SIG-M5 (cell line): ENCODE measurements around the gene NAGPA.

Experiments
- DNase-seq: peaks from one replicate; lab custom pipeline; 2025; lab: John Stamatoyannopoulos, UW

Gene NAGPA

DNA sequence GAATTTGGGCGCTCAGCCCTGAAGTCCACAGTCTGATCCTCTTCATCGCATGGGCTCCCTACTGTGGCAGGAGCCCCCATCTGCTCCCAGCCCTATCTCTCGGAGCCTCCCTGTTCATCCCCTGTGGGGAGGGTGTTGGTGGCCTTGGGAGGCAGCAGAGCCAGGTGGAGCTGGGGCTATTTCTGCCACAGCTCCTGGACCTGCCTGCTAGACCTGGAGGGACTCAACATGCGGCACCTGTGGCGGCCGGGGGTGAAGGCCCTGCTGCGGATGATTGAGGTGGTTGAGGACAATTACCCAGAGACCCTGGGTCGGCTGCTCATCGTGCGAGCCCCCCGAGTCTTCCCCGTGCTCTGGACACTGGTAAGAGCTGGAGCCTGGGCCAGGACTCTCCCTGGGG, 30.5 kb downstream of the NAGPA start:
- no peak for DNase-seq

DNA sequence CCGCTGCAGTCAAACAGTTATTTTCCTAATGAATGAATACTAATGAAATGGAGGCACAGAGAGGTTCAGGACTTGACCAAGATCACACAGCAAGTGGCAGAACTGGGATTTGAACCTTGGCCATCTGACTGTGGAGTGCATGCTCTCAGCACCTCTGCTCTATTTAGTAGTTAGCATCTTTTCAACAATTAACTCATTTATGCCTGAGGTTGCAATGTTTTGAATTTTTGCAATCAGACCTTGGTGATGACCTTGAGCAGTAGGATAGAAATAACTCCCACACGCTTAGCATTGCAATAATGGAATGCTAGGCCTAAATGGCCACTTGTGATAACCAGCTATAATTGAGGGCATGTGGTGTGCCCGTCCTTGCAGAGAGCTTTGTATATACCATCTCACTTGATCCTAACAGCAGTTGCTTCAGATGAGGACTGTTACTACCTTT, 31.0 kb downstream of the NAGPA start:
- no peak for DNase-seq

DNA sequence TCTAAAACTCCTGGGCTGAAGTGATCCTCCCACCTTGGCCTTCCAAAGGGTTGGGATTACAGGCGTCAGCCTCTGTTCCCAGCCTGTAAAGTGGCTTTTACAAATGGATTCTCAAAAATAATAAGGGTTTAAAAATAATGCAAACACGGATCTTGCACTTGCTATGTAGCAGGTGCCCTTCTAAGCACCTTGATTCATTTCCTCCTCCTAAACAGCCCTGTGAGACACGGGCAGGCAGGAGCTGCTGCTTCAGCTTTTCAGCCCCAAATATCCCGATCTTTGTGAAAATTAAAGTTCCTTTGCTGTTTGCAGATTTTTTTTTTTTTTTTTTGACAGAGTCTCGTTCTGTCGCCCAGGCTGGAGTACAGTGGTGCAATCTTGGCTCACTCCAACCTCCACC, 31.7 kb downstream of the NAGPA start:
- no peak for DNase-seq

DNA sequence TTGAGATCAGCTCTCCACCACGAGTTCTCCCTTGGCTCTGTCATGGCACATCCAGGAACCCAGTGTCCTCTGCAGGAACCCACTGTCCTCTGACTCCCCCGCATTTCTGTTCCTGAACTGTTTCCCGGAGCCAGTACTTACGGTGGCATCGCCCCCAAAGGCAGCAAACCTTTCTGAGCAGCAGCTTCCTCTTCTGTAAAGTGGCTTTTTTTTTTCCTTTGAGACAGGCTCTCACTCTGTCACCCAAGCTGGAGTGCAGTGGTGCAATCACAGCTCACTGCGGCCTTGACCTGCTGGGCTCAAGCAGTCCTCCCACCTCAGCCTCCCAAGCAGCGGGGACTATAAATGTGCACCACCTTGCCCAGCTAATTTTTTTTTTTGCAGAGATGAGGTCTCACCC, 32.2 kb downstream of the NAGPA start:
- DNase-seq = no peak

DNA sequence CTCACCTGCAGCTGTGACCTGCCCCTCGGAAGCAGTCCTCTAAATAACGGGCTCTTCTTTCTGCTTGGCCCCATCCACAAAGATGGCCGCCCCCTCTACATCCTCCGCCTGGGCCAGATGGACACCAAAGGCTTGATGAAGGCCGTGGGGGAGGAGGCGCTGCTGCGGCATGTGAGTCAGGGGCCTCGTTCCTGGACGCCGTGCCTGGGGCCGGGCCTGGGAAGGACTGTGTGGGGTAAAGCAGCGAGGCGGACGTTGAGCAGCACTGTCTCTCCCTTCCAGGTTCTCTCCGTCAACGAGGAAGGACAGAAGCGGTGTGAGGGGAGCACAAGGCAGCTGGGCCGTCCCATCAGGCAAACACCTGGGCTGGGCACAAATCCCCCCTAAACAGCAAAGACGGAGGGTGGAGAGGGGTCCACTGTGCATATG, 33.1 kb downstream of the NAGPA start:
- no peak for DNase-seq

DNA sequence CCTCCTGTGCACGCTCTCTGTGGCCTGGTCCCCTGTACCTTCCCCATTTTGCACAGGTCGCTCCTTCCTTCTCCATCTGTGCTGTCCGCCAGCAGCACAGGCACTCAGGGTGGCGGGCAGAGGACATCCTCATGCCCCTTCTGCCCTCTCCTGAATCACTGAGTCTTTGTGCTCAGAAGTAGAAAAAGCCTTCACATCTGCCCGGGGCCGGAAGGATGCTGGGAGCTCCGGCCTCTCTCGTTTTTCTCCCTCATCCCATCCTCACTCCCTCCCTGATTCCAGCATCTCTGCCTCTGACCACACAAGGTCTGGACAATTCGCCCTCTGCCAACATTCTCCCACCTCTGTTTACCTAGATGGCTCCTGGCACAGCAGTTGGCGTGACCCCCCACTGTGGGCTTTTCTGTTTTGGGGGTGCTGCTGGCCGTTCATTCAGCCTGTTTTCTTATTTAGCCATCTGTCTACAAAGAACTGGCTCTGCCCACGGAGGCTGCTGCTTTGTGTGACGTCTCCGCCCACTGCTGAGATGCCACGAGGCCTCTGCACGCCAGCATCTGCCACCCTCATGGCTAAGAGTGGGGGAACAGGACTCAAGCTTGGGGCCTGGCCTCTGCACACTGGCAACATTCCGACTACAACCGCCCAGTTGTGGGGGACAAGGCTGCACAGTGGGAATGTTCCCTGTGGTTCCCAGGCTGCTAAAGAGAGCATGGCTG, 38.9 kb downstream of the NAGPA start:
- no peak for DNase-seq

DNA sequence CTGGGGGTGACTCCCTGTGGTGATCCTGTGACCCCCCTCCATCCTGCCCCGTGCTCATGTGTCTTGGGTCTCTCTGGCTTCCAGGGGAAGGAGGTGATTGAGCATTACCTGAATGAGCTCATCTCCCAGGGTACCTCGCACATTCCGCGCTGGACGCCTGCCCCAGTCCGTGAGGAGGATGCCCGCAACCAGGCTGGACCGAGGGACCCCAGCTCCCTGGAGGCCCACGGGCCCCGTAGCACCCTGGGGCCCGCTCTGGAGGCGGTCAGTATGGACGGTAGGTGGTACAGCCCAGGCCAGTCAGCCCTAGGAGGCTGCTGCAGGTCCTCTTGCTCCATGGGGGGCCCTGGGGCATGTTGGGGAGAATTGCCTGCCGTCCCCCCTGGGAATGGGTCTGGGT, 42.0 kb downstream of the NAGPA start:
- no peak for DNase-seq

DNA sequence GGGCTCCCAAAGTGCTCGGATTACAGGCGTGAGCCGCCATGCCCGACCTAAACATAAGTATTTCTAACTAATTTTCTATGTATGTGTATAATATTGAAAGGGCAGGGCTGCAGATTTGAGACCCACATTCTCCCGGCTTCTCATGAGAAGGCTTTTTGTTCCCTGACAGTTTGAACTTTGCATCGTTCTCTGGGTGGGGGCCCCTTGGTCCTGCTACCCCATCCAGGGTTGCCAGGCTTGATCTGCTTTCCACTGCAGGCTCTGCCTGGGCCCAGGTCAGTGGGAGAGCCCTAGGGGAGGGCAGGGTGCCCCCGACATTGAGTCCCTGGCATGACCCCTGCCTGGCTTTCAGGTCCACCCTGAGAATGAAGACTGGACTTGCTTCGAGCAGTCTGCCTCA, 43.3 kb downstream of the NAGPA start:
- DNase-seq = no peak

DNA sequence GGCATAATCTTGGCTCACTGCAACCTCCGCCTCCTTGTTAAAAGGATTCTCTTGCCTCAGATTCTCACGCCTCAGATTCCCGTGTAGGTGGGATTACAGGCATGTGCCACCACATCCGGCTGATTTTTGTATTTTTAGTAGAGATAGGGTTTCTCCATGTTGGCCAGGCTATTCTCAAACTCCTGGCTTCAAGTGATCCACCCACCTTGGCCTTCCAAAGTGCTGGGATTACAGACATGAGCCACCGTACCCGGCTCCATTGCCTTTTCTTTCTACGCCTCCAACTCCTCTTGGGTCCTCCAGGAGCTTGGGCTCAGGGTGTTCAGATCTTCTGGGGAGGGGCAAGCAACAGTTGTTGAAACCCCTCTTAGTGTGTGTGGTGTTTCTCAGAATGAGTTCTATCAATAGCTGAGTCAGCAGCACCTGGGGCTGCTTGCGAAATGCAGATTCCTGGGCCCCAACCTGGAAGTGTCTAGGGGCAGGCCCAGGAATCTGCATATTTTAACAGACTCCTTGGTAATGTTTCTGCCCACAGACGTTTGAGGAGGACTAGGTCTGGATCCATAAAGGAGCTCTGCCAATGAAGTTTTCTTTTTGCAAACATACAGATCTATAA, 44.2 kb downstream of the NAGPA start:
- no peak for DNase-seq

DNA sequence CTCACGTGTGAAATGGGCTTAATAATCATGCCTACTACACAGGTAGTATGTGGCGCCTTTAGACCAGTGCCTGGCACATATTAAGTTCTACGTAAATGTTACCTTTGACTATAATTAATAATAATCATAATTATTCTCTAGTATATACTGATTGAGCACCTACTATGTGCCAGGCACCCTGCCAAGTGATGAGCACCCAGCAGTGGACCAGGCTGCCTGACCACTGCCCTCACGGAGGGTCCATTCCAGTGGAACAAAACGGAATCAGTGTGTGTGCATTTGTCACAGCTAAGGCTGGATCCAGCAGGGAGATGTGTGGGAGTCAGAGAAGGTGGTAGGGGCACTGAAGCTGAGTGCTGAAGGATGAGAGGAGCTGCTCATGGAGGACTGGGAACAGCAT, 45.1 kb downstream of the NAGPA start:
- DNase-seq = no peak

DNA sequence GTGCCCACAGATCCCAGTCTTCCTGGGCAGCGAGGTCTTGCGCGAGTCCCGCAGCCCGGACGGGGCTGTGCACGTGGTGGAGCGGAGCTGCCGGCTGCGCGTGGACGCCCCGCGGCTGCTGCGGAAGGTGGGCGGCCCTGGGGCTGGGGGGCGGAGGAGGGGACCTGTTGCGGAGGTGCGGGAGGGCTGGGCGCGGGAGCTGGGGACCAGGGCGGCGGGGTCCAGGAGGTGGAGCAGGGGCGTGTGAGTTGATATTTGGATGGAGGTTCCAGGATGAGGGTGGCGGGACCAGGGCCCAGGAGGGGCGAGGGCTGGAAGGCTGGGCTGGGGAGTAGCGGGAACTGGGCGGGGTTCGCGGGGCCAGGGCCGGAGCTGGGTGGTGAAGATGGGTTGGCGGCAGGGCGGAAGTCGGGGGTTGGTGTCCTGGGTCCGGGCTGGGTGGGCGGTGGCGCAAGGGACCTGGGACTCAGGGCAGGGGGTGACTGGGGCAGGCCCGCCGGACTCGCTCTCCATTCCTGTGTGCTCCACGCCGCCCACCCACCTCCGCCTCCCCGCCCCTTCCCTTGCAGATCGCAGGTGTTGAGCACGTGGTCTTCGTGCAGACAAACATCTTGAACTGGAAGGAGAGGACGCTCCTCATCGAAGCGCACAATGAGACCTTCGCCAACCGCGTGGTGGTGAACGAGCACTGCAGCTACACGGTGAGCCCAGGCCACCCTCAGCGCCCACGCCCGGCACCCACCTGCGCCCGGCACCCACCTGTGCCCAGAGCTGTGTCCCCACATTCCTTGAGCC, 46.0 kb downstream of the NAGPA start:
- DNase-seq = no peak

DNA sequence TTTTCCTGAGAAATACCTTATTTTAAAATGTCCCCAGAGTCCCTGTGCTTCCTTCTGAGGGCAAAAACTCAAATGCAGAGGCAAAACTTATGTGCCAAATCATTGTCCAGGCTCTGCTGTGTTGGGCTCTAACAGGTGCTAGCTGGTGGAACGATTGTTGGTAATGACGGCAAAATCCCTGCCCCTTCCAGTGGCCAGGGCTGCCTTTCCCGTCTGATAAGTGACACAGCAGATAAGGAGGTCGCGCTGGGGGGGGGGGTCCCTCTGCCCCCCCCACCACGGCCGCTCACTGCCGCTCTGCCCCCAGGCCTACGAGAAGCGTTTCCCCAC, 46.5 kb downstream of the NAGPA start:
- DNase-seq = no peak

DNA sequence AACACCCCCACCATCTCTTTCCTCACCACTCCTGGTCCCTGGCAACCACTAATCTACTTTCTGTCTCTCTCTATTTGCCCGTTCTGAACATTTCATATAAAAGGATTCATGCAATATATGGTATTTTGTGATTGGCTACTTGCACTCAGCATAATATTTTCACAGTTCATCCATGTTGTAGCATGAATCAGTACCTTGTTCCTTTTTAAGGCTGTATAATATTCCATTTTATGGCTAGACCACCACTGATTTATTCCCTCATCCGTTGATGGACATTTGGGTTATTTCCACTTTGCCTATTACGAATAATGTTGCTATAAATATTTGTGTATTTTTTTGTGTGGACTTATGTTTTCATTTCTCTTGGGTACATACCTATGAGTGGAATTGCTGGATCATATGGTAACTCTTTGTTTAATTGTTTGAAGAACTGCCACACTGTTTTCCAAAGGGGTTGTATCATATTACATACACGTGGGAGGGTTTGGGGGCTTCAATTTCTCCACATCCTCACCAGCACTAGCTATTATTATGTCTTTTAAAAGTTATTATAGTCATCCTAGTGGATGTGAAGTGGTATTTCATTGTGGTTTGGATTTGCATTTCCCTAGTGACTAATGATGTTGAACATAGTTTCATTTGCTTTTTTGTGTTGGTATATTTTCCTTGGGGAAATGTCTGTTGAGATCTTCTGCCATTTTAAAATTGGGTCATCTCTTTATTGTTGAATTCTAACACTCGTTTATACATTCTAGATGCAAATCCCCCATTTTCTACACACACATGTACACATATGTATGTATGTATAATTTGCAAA, 49.4 kb downstream of the NAGPA start:
- no peak for DNase-seq

DNA sequence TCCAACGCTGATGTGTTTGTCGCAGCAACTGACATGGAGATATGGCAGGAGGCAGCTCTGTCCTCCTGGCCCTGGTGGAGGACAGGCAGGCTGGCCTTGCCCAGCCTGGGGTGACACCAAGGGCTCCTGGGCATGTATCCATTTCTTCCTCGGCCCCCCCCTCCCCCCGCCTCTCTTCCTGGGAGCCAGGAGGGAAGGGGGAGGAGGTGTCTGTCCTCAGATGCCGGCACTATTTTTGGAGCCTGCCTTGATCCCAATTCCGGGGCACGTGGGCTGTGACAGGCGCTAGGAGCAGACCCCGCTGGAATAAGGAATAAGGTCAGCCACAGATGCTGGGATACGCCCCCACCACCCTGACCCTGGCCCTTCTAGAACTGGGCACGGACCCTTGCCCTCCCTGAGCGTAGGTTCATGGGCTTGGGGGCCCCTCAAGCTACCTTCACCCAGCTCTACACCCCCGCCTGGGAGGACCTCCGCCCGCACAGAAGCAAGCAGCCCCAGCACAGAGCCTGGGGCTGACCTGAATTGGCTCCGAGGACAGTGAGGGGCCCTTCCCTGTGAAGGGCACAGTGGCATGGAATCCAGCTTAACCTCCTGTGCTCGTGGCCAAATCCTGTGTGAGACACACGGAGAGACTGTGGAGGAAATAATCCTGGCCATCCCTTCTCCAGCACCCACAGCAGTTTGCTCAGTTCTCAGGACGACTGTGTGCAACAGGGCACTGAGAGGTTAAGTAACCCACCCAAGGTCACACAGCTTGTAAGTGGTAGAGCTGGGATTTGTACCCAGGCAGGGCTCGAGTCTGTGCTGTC, 51.5 kb downstream of the NAGPA start:
- no peak for DNase-seq

DNA sequence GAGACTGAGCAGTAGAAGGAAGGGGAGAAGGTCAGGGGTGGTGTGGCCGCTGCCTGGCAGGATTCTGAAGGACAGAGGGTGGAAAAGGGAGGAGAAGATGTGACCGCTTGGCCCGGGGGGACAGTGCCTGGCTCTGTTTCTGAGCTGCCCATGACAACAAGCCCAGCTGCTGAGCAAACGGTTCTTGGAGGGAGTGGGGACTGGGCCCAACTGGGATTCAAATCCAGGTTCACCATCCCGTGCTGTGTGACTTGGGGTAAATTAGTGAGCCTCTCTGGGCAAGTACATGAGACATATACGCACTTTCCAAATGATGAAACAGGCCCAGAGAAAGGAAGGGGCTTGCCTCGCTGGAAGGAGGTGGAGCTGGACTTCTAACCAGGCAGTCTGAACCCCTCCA, 52.3 kb downstream of the NAGPA start:
- no peak for DNase-seq

DNA sequence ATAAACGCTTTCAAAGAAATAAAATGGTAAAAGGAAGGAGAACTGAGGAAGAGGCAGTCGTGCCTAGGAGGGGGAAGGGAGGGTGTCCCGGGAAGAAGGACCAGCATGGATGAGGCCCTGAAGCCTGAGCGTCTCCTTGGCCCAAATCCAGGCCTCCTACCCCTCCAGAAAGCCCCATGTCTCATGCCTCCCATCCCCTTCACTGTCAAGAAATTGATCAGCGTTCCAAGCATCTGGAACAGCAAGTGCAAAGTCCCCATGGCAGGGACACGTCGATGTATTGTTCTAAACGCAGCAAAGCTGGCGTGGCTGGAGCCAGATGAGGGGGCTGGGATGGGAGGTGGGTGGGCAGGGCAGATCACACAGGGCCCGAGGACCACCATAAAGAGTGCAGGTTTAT, 53.0 kb downstream of the NAGPA start:
- no peak for DNase-seq

DNA sequence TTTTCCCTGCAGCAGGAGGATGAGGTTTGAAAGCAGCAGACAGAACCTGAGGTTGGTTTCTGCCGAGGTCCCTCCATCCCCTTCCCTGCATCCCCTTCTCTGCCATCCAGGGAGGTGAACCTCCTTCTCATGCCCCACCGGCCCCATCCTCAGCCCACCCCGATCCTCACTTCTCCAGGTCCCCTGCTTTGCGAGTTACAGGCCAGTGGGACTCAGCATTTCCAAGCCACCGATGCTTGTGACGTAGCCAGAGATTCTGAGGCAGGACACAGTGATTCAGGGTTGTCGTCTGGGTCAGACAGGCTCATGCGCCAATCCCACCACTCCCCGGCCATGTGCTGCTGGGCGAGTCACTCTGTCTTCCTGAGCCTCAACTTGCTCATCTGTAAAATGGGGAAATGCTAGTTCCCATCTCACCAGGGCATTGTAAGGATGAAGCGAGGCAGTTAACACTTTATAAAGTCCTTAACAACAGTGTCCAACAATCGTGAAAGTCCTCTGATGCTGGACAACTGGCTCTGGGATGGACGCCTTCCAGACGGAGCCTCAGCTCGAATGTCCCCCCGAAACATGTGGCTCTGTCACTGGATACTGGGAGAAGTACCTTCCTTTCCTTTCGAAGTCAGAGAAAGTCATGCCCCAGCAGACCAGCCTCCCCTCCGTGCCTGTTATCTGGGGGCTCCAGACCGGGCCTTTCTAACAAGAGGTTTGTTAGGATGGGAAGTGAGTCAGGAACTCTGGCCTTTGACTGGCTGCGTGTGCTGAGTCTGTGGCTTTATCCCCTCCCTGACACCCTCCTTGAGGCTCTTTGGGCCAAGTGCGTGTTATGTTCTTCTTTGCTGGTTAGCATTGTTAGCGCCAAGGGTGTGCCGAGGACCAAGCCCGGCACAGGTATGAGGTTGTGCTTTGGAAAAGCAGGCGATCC, 53.7 kb downstream of the NAGPA start:
- no peak for DNase-seq

DNA sequence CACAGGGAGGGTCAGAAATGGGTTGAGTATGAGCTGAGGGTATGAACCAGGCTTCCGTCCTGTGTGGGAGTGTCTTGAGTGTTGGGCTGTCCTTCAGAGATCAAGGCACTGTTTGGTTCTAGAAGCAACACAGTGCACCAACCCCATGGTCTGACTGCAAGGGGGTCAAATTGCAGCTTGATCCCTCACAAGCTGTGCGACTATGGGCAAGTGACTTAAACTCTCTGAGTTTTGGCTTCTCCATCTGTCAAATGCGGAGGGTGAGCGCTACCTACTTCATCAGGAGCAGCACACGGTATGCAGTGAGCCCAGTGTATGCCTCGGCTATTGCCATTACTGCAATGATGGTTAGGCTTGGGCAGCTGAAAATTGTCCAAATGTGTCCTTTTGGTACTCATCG, 54.6 kb downstream of the NAGPA start:
- no peak for DNase-seq

DNA sequence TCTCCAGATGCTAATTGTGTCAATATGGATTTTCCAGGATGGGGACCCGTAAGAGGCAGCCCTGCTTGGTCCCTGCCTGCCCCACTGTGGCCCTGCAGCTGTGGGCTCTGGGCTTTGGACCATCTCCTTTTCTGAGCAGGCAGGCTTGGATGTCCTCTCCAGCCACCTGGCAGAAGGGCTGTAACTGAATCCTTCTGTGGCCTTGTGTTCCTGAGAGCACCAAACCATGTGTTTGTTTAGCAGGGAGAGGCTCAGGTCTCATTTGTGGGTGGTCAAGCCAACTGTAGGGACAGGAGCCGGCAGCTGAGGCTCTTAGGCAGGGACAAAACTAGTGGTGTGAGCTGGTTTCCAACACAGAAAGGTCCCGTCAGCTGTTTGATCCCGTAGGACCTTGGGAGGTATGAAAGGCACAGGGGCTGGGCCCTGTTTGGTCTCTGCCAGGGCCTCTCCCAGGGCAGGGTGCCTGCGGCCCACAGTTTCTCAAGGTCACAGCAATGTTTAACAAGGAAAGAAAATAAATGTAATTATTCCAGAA, 57.1 kb downstream of the NAGPA start:
- no peak for DNase-seq

DNA sequence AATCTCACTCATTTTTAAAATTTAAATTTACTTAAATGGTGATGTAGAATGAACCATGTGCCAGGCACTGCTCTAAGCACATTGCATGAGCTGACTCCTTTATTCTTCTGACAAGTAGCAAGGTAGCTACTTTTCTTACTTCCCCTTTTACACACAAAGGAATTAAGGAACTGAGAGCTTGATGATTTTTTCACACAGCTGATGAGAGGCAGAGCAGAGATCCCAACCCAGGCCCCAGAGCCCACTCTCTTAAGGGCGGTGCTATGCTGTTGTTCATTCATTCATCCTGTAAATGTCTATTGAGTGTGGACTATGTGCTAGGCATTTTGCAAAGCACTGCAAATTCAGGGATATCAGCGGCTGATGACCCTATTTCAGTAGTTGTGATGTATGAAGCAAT, 57.7 kb downstream of the NAGPA start:
- peak; percentile 60 for DNase-seq
